GM23338 (cell line): ENCODE data around the gene NEU2. TPM values are rescaled to one million over a fixed set of nuclear protein-coding genes. Genes with fewer than 3 reads are reported as not detected.
A peak's percentile ranks its signal among the peaks of the same experiment; 100 is the strongest.

ENCODE experiments used
- ATAC-seq: fragments of 200-7000 bp; cut with Tn5 transposase; 3 replicates; pipeline ENCODE4 v1.9.1; 2020
- DNase-seq: peaks from one replicate; pipeline ENCODE4 v3.0.0-alpha.2; 2015; ENCODE audit warnings: low spot score
- H2AFZ ChIP-seq: fragments of 200-600 bp; sonication (generic); 2 replicates; pipeline ENCODE4 v1.8.0; 2016; ENCODE audit warnings: antibody characterized with exemption, mild to moderate bottlenecking, moderate library complexity
- H3F3A ChIP-seq: fragments of 200-600 bp; sonication (generic); replicated peaks from 2 replicates; pipeline ENCODE4 v1.8.0; 2017; ENCODE audit warnings: antibody characterized with exemption, mixed run types, low read depth
- H3K27ac ChIP-seq: fragments of 200-600 bp; sonication (generic); 2 replicates; pipeline ENCODE4 v1.6.1; 2016; ENCODE audit warnings: low read depth
- H3K27me3 ChIP-seq: fragments of 200-600 bp; sonication (generic); 2 replicates; pipeline ENCODE4 v1.8.0; 2016; ENCODE audit warnings: mild to moderate bottlenecking, mixed run types, moderate library complexity; ENCODE audit not compliant: insufficient read depth
- H3K36me3 ChIP-seq: fragments of 200-600 bp; sonication (generic); 2 replicates; pipeline ENCODE4 v1.8.0; 2016; ENCODE audit warnings: mild to moderate bottlenecking; ENCODE audit not compliant: insufficient read depth
- H3K4me1 ChIP-seq: fragments of 200-600 bp; sonication (generic); 2 replicates; pipeline ENCODE4 v1.8.0; 2016; ENCODE audit warnings: mild to moderate bottlenecking, moderate library complexity; ENCODE audit not compliant: insufficient read depth
- H3K4me2 ChIP-seq: fragments of 200-600 bp; sonication (generic); 2 replicates; pipeline ENCODE4 v1.7.1; 2017; ENCODE audit warnings: mixed run types
- H3K4me3 ChIP-seq: fragments of 200-600 bp; sonication (generic); 2 replicates; pipeline ENCODE4 v1.6.1; 2016; ENCODE audit warnings: mixed run types
- H3K79me2 ChIP-seq: fragments of 200-600 bp; sonication (generic); replicated peaks from 2 replicates; pipeline ENCODE4 v1.8.0; 2017; ENCODE audit warnings: mild to moderate bottlenecking; ENCODE audit not compliant: insufficient read depth
- H3K9me2 ChIP-seq: fragments of 200-600 bp; sonication (generic); 2 replicates; pipeline ENCODE4 v1.8.0; 2017; ENCODE audit not compliant: insufficient read depth
- H4K20me1 ChIP-seq: fragments of 200-600 bp; sonication (generic); replicated peaks from 2 replicates; pipeline ENCODE4 v1.8.0; 2017; ENCODE audit warnings: mild to moderate bottlenecking; ENCODE audit not compliant: insufficient read depth
- H3K27ac Mint-ChIP-seq: 2 replicates; pipeline ENCODE4 v1.8.0; 2020; ENCODE audit warnings: inconsistent platforms, mild to moderate bottlenecking, moderate library complexity, mixed read lengths
- H3K27me3 Mint-ChIP-seq: 3 replicates; pipeline ENCODE4 v1.8.0; 2022; ENCODE audit warnings: low read depth, mild to moderate bottlenecking, moderate library complexity, mixed read lengths, inconsistent platforms; ENCODE audit not compliant: insufficient read depth, poor library complexity
- H3K36me3 Mint-ChIP-seq: 3 replicates; pipeline ENCODE4 v1.8.0; 2021; ENCODE audit warnings: low read depth, mild to moderate bottlenecking, inconsistent platforms, moderate library complexity, mixed read lengths
- H3K4me1 Mint-ChIP-seq: 3 replicates; pipeline ENCODE4 v1.8.0; 2020; ENCODE audit warnings: mild to moderate bottlenecking, inconsistent platforms, mixed read lengths
- H3K4me3 Mint-ChIP-seq: 3 replicates; pipeline ENCODE4 v1.8.0; 2021; ENCODE audit warnings: moderate library complexity, mild to moderate bottlenecking, inconsistent platforms, mixed read lengths
- H3K9me3 Mint-ChIP-seq: 3 replicates; pipeline ENCODE4 v1.8.0; 2020; ENCODE audit warnings: moderate library complexity, mild to moderate bottlenecking, inconsistent platforms, mixed read lengths
- CREB1 ChIP-seq: fragments of 250-450 bp; sonication (Bioruptor Pico); IDR thresholded peaks from 2 replicates; pipeline ENCODE4 v1.5.0; 2020; ENCODE audit warnings: low read depth, mild to moderate bottlenecking, moderate library complexity
- EZH2 ChIP-seq: fragments of 200-600 bp; sonication (generic); IDR thresholded peaks from one replicate; pipeline ENCODE4 v1.8.0; 2017; ENCODE audit warnings: antibody characterized with exemption, mild to moderate bottlenecking, low read depth; ENCODE audit not compliant: unreplicated experiment
- EZH2phosphoT487 ChIP-seq: fragments of 200-600 bp; sonication (generic); IDR thresholded peaks from one replicate; pipeline ENCODE4 v1.8.1; 2018; ENCODE audit warnings: antibody characterized with exemption; ENCODE audit not compliant: unreplicated experiment
- JUNB ChIP-seq: IDR thresholded peaks from one replicate; pipeline ENCODE4 v1.6.1; 2016; ENCODE audit warnings: antibody characterized with exemption; ENCODE audit not compliant: unreplicated experiment
- POLR2AphosphoS5 ChIP-seq: IDR thresholded peaks from 2 replicates; pipeline ENCODE4 v1.6.1; 2016; ENCODE audit warnings: antibody characterized with exemption, low read depth
- polyA plus RNA-seq: library from polyadenylated mRNA; unstranded; fragments of >200 nt; fragmentation: Nextera tagmentation; extraction: Ambion mirVana; gene quantifications from 2 replicates; pipeline ENCODE4 v1.2.1, GENCODE V29; 2016
- total RNA-seq: library from RNA; depleted of rRNA; stranded (reverse); fragments of >200 nt; shearing (Covaris generic); gene quantifications from 2 replicates; pipeline ENCODE4 v1.2.3, GENCODE V29; 2014
- TF ChIP-seq, protein P1 (sequence below), 2 experiments: fragments of 200-600 bp in 1 of 2; sonication (generic) in 1 of 2; conservative IDR thresholded peaks; 2 replicates each; pipeline versions ENCODE4 v1.5.1 to v1.6.1; 2016 to 2017; ENCODE audit warnings: antibody characterized with exemption in 2 of 2, low read depth in 2 of 2, mild to moderate bottlenecking in 2 of 2, moderate library complexity in 1 of 2
- TF ChIP-seq, protein P2 (sequence below): IDR thresholded peaks from 2 replicates; pipeline ENCODE4 v1.6.1; 2016; ENCODE audit warnings: antibody characterized with exemption
- TF ChIP-seq, protein P3 (sequence below): fragments of 250-450 bp; sonication (Bioruptor Pico); IDR thresholded peaks from 2 replicates; pipeline ENCODE4 v1.5.0; 2020; ENCODE audit warnings: mild to moderate bottlenecking, moderate library complexity

Gene NEU2
- total and polyA plus RNA-seq, 2 experiments from 2014 or later: not detected

- no peaks in the 10 kb centered on the region for H3K36me3 Mint-ChIP-seq
- peak overlapping the region; percentile 43; the same call in 1 of the 2 replicates for H2AFZ ChIP-seq
- no peak overlapping the region for H3K4me3 Mint-ChIP-seq
- no peaks in the 10 kb centered on the region for H3F3A ChIP-seq
- no peaks in the 10 kb centered on the region for H4K20me1 ChIP-seq
- TF ChIP-seq EZH2: no peak
- no peaks in the 10 kb centered on the region for H3K9me2 ChIP-seq
- H3K36me3 ChIP-seq: no peaks in the 10 kb centered on the region
- no peak overlapping the region for H3K27ac ChIP-seq
- no peaks in the 10 kb centered on the region for H3K4me1 ChIP-seq
- H3K27me3 ChIP-seq: no peaks in the 10 kb centered on the region
- H3K27ac Mint-ChIP-seq: no peak overlapping the region
- H3K27me3 Mint-ChIP-seq: peaks cover 4% of the 10 kb centered on the region
- ATAC-seq: no peak
- H3K9me3 Mint-ChIP-seq: no peaks in the 10 kb centered on the region; the same call in 2 of the 3 replicates
- DNase-seq: peak; percentile 10
- no peaks in the 10 kb centered on the region for H3K79me2 ChIP-seq
- no peak overlapping the region for H3K4me3 ChIP-seq
- H3K4me1 Mint-ChIP-seq: peaks cover 5% of the 10 kb centered on the region
- H3K4me2 ChIP-seq: no peak overlapping the region
Measured at GRCh38 chr2:233026198-233026813, 6.2 kb upstream of the NEU2 start.

GRCh38 chr2:233029321-233029720 lies 3.2 kb upstream of the NEU2 start:
- no peaks in the 10 kb centered on the region for H3K36me3 ChIP-seq
- no peak overlapping the region for H3K4me3 Mint-ChIP-seq
- no peak overlapping the region for H3K4me3 ChIP-seq
- H4K20me1 ChIP-seq: no peaks in the 10 kb centered on the region
- H3K36me3 Mint-ChIP-seq: no peaks in the 10 kb centered on the region
- TF ChIP-seq, protein P1, sequence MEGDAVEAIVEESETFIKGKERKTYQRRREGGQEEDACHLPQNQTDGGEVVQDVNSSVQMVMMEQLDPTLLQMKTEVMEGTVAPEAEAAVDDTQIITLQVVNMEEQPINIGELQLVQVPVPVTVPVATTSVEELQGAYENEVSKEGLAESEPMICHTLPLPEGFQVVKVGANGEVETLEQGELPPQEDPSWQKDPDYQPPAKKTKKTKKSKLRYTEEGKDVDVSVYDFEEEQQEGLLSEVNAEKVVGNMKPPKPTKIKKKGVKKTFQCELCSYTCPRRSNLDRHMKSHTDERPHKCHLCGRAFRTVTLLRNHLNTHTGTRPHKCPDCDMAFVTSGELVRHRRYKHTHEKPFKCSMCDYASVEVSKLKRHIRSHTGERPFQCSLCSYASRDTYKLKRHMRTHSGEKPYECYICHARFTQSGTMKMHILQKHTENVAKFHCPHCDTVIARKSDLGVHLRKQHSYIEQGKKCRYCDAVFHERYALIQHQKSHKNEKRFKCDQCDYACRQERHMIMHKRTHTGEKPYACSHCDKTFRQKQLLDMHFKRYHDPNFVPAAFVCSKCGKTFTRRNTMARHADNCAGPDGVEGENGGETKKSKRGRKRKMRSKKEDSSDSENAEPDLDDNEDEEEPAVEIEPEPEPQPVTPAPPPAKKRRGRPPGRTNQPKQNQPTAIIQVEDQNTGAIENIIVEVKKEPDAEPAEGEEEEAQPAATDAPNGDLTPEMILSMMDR (conservative IDR thresholded peaks at IDR 0.05; ENCODE audit: low read depth in 2 of 2): no peak
- no peak for TF ChIP-seq EZH2phosphoT487
- TF ChIP-seq JUNB: no peak
- TF ChIP-seq CREB1 (CRISPR knock-in tag): no peak
- TF ChIP-seq POLR2AphosphoS5: no peak
- TF ChIP-seq, protein P2, sequence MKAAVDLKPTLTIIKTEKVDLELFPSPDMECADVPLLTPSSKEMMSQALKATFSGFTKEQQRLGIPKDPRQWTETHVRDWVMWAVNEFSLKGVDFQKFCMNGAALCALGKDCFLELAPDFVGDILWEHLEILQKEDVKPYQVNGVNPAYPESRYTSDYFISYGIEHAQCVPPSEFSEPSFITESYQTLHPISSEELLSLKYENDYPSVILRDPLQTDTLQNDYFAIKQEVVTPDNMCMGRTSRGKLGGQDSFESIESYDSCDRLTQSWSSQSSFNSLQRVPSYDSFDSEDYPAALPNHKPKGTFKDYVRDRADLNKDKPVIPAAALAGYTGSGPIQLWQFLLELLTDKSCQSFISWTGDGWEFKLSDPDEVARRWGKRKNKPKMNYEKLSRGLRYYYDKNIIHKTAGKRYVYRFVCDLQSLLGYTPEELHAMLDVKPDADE: no peak
- TF ChIP-seq, protein P3, sequence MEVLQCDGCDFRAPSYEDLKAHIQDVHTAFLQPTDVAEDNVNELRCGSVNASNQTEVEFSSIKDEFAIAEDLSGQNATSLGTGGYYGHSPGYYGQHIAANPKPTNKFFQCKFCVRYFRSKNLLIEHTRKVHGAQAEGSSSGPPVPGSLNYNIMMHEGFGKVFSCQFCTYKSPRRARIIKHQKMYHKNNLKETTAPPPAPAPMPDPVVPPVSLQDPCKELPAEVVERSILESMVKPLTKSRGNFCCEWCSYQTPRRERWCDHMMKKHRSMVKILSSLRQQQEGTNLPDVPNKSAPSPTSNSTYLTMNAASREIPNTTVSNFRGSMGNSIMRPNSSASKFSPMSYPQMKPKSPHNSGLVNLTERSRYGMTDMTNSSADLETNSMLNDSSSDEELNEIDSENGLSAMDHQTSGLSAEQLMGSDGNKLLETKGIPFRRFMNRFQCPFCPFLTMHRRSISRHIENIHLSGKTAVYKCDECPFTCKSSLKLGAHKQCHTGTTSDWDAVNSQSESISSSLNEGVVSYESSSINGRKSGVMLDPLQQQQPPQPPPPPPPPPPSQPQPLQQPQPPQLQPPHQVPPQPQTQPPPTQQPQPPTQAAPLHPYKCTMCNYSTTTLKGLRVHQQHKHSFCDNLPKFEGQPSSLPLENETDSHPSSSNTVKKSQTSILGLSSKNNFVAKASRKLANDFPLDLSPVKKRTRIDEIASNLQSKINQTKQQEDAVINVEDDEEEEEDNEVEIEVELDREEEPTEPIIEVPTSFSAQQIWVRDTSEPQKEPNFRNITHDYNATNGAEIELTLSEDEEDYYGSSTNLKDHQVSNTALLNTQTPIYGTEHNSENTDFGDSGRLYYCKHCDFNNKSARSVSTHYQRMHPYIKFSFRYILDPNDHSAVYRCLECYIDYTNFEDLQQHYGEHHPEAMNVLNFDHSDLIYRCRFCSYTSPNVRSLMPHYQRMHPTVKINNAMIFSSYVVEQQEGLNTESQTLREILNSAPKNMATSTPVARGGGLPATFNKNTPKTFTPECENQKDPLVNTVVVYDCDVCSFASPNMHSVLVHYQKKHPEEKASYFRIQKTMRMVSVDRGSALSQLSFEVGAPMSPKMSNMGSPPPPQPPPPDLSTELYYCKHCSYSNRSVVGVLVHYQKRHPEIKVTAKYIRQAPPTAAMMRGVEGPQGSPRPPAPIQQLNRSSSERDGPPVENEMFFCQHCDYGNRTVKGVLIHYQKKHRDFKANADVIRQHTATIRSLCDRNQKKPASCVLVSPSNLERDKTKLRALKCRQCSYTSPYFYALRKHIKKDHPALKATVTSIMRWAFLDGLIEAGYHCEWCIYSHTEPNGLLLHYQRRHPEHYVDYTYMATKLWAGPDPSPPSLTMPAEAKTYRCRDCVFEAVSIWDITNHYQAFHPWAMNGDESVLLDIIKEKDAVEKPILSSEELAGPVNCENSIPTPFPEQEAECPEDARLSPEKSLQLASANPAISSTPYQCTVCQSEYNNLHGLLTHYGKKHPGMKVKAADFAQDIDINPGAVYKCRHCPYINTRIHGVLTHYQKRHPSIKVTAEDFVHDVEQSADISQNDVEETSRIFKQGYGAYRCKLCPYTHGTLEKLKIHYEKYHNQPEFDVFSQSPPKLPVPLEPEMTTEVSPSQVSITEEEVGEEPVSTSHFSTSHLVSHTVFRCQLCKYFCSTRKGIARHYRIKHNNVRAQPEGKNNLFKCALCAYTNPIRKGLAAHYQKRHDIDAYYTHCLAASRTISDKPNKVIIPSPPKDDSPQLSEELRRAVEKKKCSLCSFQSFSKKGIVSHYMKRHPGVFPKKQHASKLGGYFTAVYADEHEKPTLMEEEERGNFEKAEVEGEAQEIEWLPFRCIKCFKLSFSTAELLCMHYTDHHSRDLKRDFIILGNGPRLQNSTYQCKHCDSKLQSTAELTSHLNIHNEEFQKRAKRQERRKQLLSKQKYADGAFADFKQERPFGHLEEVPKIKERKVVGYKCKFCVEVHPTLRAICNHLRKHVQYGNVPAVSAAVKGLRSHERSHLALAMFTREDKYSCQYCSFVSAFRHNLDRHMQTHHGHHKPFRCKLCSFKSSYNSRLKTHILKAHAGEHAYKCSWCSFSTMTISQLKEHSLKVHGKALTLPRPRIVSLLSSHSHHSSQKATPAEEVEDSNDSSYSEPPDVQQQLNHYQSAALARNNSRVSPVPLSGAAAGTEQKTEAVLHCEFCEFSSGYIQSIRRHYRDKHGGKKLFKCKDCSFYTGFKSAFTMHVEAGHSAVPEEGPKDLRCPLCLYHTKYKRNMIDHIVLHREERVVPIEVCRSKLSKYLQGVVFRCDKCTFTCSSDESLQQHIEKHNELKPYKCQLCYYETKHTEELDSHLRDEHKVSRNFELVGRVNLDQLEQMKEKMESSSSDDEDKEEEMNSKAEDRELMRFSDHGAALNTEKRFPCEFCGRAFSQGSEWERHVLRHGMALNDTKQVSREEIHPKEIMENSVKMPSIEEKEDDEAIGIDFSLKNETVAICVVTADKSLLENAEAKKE (CRISPR knock-in tag): no peak
- H3K4me1 ChIP-seq: no peaks in the 10 kb centered on the region
- no peak overlapping the region for H3K4me2 ChIP-seq
- H2AFZ ChIP-seq: no peak overlapping the region
- no peaks in the 10 kb centered on the region; the same call in 2 of the 3 replicates for H3K9me3 Mint-ChIP-seq
- no peaks in the 10 kb centered on the region for H3F3A ChIP-seq
- no peaks in the 10 kb centered on the region for H3K27me3 ChIP-seq
- peaks cover 15% of the 10 kb centered on the region for H3K4me1 Mint-ChIP-seq
- H3K79me2 ChIP-seq: no peaks in the 10 kb centered on the region
- no peaks in the 10 kb centered on the region for H3K9me2 ChIP-seq
- no peak overlapping the region for H3K27ac Mint-ChIP-seq
- H3K27me3 Mint-ChIP-seq: peaks cover 7% of the 10 kb centered on the region
- ATAC-seq (no peak), DNase-seq (no peak)
- no peak overlapping the region for H3K27ac ChIP-seq
